ENCODE measurements around the gene ENAH.

DNA sequence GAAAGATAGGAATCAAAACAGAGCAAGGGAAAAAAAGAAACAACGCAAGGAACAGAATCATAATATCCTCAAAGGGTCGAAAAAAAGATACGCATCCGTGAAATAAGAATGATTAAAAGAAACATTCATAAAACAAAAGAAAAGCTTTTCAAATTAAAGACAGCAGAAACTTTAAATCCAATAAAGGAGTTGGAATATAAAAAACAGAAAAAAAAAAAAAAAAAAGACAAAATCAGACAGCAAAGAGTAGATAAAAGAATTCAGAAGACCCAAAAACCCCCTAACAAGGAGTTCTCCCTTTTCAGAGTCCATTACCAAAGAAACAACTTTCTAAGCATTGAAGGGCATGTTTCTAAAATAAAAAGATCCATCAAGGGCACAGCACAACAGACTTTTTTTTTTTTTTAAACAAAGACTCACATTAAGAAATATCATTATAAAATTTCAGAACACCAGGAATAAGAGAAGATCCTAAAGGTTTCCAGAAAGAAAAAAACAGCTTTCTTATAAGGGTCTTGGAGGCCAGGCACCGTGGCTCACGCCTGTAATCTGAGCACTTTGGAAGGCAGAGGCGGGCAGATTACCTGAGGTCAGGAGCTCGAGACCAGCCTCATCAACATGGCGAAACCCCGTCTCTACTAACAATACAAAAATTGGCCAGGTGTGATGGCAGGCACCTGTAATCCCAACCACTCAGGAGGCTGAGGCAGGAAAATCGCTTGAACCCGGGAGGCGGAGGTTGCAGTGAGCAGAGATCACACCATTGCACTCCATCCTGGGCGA lies 44.7 kb downstream of the ENAH start:
- TF ChIP-seq GATA2 (CRISPR knock-in tag; IDR thresholded peaks at IDR 0.05) = no peak
- TF ChIP-seq, protein P1, sequence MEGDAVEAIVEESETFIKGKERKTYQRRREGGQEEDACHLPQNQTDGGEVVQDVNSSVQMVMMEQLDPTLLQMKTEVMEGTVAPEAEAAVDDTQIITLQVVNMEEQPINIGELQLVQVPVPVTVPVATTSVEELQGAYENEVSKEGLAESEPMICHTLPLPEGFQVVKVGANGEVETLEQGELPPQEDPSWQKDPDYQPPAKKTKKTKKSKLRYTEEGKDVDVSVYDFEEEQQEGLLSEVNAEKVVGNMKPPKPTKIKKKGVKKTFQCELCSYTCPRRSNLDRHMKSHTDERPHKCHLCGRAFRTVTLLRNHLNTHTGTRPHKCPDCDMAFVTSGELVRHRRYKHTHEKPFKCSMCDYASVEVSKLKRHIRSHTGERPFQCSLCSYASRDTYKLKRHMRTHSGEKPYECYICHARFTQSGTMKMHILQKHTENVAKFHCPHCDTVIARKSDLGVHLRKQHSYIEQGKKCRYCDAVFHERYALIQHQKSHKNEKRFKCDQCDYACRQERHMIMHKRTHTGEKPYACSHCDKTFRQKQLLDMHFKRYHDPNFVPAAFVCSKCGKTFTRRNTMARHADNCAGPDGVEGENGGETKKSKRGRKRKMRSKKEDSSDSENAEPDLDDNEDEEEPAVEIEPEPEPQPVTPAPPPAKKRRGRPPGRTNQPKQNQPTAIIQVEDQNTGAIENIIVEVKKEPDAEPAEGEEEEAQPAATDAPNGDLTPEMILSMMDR (IDR thresholded peaks at IDR 0.05) = no peak
- TF ChIP-seq TAF1 (IDR thresholded peaks at IDR 0.05; ENCODE audit: borderline replicate concordance, low read depth, low read length) = no peak
- no peak for TF ChIP-seq JUND (IDR thresholded peaks at IDR 0.05)
- TF ChIP-seq, protein P2, sequence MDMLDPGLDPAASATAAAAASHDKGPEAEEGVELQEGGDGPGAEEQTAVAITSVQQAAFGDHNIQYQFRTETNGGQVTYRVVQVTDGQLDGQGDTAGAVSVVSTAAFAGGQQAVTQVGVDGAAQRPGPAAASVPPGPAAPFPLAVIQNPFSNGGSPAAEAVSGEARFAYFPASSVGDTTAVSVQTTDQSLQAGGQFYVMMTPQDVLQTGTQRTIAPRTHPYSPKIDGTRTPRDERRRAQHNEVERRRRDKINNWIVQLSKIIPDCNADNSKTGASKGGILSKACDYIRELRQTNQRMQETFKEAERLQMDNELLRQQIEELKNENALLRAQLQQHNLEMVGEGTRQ (IDR thresholded peaks at IDR 0.05; ENCODE audit: borderline replicate concordance, low read depth, low read length) = no peak
- TF ChIP-seq SMC3 (IDR thresholded peaks at IDR 0.05; ENCODE audit: low read depth, low read length) = no peak
- TF ChIP-seq POLR2AphosphoS5 (IDR thresholded peaks at IDR 0.05; ENCODE audit: low read depth, low read length) = no peak
- TF ChIP-seq RFX5 (IDR thresholded peaks at IDR 0.05; ENCODE audit: low read length) = no peak
- TF ChIP-seq, protein P3, sequence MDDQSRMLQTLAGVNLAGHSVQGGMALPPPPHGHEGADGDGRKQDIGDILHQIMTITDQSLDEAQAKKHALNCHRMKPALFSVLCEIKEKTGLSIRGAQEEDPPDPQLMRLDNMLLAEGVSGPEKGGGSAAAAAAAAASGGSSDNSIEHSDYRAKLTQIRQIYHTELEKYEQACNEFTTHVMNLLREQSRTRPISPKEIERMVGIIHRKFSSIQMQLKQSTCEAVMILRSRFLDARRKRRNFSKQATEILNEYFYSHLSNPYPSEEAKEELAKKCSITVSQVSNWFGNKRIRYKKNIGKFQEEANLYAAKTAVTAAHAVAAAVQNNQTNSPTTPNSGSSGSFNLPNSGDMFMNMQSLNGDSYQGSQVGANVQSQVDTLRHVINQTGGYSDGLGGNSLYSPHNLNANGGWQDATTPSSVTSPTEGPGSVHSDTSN (IDR thresholded peaks at IDR 0.05) = no peak
- no peak for TF ChIP-seq RXRA (IDR thresholded peaks at IDR 0.05; ENCODE audit: borderline replicate concordance, low read depth)
- TF ChIP-seq MXI1 (IDR thresholded peaks at IDR 0.05; ENCODE audit: low read depth, low read length) = no peak
- TF ChIP-seq EP300 (IDR thresholded peaks at IDR 0.05; ENCODE audit: borderline replicate concordance in 1 of 2, low read depth in 1 of 2, low read length in 1 of 2) = no peak
- no peak for TF ChIP-seq CHD2 (IDR thresholded peaks at IDR 0.05; ENCODE audit: low read length, partially characterized antibody)
